Smooth muscle cell of the brain vasculature (primary cell): ENCODE results near the gene HTR1E.
A peak's percentile ranks its signal among the peaks of the same experiment; 100 is the strongest.
"Not testable (repeated sequence)": the region's sequence is repeated elsewhere in the genome, so short reads cannot be mapped to it uniquely, and the experiment has no call there.

Experiments
- DNase-seq: peaks from one replicate; pipeline ENCODE4 v3.0.0-alpha.2; 2012; ENCODE audit warnings: low read depth, low spot score

HTR1E gene

GRCh38 chr6:86937219-86938079 is at the start of gene HTR1E:
Gene HTR1E (plus strand): TSS chr6:86937528. CDS start chr6:87015335, 77,807 bp downstream.
- DNase-seq, result peak; percentile 21

GRCh38 chr6:86888301-86888700 is 49.0 kb upstream of the HTR1E start:
- DNase-seq, result no peak

- DNase-seq, result not testable (repeated sequence)
Observed at GRCh38 chr6:86897265-86897664, 40.1 kb upstream of the HTR1E start.

GRCh38 chr6:86913795-86914194 is 23.5 kb upstream of the HTR1E start:
- no peak for DNase-seq

GRCh38 chr6:86916393-86916792 is 20.9 kb upstream of the HTR1E start:
- DNase-seq, result no peak

- DNase-seq, result not testable (repeated sequence)
Observed at GRCh38 chr6:86927138-86927537, 10.2 kb upstream of the HTR1E start.

- DNase-seq, result not testable (repeated sequence)
Observed at GRCh38 chr6:86927859-86928258, 9.5 kb upstream of the HTR1E start.

GRCh38 chr6:86934365-86934764 is 3.0 kb upstream of the HTR1E start:
- DNase-seq, result no peak

- DNase-seq, result no peak
Observed at GRCh38 chr6:86936834-86937218, 502 bp upstream of the HTR1E start.

- no peak for DNase-seq
Observed at GRCh38 chr6:86938814-86939213, 1.5 kb downstream of the HTR1E start.

- no peak for DNase-seq
Observed at GRCh38 chr6:86941461-86941860, 4.1 kb downstream of the HTR1E start.

- DNase-seq, result no peak
Observed at GRCh38 chr6:86942769-86943516, 5.6 kb downstream of the HTR1E start.

GRCh38 chr6:86943819-86944407 is 6.6 kb downstream of the HTR1E start:
- no peak for DNase-seq

- no peak for DNase-seq
Observed at GRCh38 chr6:86949771-86950170, 12.4 kb downstream of the HTR1E start.

- no peak for DNase-seq
Observed at GRCh38 chr6:86952991-86953390, 15.7 kb downstream of the HTR1E start.

GRCh38 chr6:86959656-86960055 is 22.3 kb downstream of the HTR1E start:
- no peak for DNase-seq

- DNase-seq, result no peak
Observed at GRCh38 chr6:86961455-86962200, 24.3 kb downstream of the HTR1E start.

GRCh38 chr6:86963352-86963751 is 26.0 kb downstream of the HTR1E start:
- DNase-seq, result no peak

- DNase-seq, result no peak
Observed at GRCh38 chr6:86964029-86964579, 26.8 kb downstream of the HTR1E start.

- DNase-seq, result no peak
Observed at GRCh38 chr6:86966271-86966670, 28.9 kb downstream of the HTR1E start.

- DNase-seq, result no peak
Observed at GRCh38 chr6:86969573-86969972, 32.2 kb downstream of the HTR1E start.
